Stimulated activated CD8-positive, alpha-beta memory T cell treated with anti-CD3 and anti-CD28 coated beads, Interleukin-12 subunit alpha, Interleukin-12 subunit beta, amount 100 ng/mL, for 24 hours (primary cell): Measurements from ENCODE around the gene FBN1.

ENCODE experiments used
- DNase-seq: peaks from one replicate; pipeline ENCODE4 v3.0.0-alpha.2; 2020; ENCODE audit errors: extremely low read depth

Gene FBN1

GRCh38 chr15:48470096-48470495 is 175.4 kb downstream of the FBN1 start:
- DNase-seq, result no peak

- no peak for DNase-seq
Measured at GRCh38 chr15:48469681-48470080, 175.8 kb downstream of the FBN1 start.

- DNase-seq, result no peak
Measured at GRCh38 chr15:48469271-48469670, 176.2 kb downstream of the FBN1 start.

- DNase-seq, result no peak
Measured at GRCh38 chr15:48467801-48468200, 177.7 kb downstream of the FBN1 start.

DNA sequence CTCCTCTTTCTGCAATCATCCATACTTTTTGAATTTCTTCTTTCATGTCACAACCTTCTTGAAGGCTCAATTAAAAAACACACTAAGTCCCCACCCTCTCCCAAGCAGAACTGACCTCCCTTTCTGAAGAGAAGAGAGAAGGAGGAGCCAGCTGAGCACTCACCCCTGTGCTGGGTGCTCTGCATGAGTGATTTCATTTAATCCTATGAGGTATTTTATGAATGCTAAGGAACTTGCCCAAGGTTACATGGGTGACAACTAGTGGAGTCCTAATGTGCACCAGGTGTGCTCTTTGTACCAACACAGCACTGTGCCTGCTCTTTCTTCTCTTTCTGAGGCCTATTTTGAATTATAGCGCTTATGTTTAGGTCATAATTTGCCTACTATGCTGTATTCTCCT is 178.7 kb downstream of the FBN1 start:
- no peak for DNase-seq

- no peak for DNase-seq
Measured at GRCh38 chr15:48466079-48466478, 179.4 kb downstream of the FBN1 start.

DNA sequence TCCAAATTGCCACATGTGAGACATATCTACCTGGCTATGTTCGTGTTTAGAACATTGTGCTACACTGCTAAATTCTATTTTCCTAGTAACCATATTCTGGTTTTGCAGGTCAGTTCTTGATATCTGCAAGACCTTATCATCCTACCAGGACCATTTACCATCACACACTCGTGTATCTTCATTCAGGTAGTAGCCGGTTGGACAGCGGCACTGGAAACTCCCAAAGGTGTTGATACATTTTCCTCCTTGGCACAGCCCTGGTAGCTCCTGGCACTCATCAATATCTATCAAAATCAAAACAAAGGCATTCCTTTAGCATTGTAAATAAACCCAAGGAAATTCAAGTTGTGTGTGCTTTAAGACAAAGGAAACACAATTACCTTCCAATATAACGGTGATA is 180.1 kb downstream of the FBN1 start:
- DNase-seq, result no peak

DNA sequence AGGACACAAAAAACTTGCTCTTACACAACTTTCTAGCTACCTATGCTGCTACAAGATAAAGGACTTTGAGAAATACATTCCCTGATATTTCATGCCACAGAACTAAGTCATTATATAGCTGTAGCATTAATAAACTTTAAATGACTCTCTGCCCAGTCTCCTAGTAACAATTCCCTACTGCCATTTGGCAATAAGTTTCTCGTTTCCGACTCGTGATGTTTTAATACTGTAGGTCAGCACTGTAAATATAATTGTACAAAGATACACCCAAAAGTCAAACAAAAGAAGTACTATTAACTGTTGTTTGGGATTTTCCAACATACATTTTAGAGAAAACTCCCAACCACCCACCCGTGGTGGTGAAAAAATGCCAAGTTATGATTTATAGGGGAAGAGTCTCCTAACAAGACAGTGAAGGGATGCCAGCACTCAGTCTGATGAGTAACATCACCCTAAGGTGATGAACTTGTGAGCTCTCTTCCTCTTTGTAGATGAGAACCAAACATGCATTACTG is 182.1 kb downstream of the FBN1 start:
- DNase-seq, result no peak

- no peak for DNase-seq
Measured at GRCh38 chr15:48462688-48463087, 182.8 kb downstream of the FBN1 start.

DNA sequence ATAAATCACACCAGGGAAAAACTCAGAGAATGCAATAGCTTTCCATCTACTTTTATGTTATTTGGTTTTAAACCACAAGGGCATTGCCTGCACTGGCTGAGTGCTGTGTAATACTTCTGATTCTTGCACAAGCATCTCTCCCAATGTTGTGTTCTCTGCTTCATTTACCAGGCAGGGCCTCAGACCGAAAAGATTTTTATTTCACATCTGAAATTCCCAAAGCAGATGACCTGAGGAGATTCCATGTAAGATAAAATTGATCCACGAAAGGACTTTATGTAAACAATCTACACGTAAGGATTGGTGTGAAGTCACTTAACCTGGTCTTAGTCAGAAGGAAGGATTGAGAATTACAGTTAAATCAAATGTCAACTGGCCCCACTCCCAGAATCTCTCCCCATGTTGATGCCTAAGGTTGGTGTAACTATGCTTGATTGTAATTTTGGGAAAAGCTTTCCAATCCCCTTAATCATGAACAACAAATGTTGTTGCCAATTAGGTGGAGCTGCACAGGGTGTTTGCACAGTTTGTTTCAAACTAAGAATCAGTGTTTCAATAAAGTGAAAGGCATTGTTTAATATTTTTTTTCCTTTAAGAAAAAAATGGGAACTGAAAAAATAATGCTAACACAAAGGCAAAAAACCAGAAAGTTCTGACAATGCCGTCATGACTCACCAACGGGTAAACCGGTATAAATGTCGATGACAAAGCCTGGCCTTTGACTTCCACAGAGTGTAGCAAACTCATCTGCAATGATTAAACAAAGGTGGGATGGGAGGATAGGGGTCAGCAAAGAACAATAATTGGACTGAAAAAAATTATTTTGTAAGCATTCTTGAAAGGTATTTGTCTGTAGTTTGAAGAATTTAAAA is 185.7 kb downstream of the FBN1 start:
- DNase-seq, result no peak

DNA sequence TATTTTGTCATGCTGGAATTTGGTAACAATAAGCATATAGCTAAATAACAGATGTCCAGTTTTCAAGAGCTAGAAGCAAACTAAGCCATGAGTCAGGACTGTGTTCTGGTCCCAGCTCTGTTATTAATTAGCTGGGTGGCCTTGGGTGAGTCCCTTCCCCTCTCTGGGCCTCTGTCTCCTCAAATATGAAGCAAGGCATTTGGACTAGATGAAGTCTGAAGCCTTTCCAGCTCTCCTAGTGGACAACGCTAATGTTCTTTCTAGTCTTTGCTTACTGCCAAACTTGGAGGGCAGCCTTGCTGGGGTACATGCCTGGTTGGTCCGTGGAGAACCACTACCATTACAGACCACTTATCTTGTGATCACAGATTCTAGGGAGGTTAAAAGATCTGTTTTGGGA is 186.6 kb downstream of the FBN1 start:
- DNase-seq, result no peak

- no peak for DNase-seq
Measured at GRCh38 chr15:48456134-48456533, 189.4 kb downstream of the FBN1 start.

DNA sequence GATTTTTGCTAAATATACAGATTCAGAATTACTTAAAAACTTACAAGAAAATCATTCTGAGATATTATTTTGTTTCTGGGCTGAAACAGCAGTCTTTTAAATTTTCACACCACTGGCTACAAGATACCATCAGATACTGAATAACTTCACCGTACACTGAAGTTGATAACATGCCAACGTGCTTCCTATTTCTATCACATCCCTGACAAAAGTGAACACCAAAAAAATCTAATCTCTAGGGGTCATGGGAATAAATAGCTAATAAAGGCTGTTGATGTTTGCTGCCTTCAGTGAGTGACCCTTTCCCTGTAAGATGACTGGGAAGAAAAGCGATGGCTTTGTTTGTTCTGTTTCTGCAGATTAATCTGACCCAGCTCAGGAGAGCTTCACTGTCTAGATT is 193.8 kb downstream of the FBN1 start:
- DNase-seq, result no peak

GRCh38 chr15:48451241-48451640 is 194.3 kb downstream of the FBN1 start:
- DNase-seq, result no peak

GRCh38 chr15:48449734-48450133 is 195.8 kb downstream of the FBN1 start:
- DNase-seq, result no peak

DNA sequence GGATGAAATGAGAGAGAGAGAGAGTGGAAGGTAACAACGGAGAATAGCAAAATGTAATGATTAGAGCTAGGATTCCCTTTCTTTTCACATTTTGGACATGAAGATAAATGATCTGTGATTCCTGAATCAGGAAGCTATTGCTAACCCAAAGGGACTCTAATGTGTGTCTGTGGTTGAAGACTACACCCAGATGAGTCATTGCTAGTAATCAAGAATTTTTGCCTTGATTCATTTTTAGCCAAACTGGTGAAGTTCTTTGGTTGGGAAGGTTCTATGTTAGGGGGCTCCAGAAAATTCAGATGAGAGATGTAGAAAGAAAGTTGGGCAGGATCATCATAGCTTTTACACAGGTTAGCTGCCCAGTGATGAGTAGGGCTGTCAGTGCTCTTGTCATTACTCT is 197.9 kb downstream of the FBN1 start:
- DNase-seq, result no peak

DNA sequence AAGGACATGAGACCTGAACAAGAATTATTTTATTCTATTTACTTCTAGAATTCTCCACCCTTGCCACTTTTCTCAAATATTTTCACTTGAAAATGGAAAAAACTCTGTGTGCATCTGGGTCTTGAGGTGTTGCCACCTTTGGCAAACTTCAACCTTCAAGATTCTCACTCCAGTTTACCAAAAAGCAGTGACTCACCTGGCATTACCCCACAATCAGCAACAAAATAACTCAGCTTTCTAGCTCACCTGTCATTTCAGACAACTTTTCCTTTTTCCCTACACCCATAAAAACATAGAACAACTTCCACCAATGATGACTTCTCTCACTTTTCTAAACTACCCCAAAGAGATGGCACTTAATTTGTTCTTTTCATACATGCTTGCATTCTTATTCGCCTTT is 198.5 kb downstream of the FBN1 start:
- DNase-seq, result no peak

DNA sequence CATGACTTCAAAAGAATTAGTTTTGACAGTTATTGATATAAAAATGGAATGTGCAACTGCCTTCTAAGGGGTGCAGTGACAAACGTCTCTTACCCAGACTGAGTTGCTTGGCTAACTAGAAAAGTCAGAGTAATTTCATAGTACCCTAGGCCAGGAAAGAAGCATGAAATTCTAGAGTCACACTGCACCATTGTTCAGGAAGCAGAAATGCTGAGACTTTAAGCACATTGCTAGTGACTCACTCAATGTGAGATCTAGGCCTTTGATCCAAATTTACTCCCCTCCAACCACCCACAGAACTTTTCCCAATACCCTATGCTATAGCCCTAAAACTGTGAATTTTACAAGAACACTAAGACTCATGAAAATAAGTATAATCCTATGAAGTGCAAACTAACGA is 203.5 kb downstream of the FBN1 start:
- no peak for DNase-seq

- no peak for DNase-seq
Measured at GRCh38 chr15:48440084-48440483, 205.4 kb downstream of the FBN1 start.

DNA sequence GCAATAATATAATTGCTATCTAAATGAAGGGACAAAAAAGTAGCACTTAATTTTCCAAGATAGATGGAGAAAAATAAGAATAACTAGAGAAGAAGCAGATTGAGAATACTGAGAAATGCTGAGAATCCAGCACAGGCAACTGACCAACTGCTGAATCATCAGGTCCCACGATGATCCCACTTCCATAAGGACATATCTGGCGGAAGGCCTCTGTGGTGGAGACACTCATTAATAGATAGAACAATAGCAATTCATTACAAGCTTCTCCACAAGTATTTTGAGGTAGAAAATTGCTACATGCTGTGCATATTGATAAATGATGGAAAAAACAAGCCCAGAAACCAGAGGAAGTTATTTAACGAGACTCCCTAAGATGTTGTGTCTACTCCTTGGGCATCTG is 208.3 kb downstream of the FBN1 start:
- no peak for DNase-seq

- no peak for DNase-seq
Measured at GRCh38 chr15:48435321-48435720, 210.2 kb downstream of the FBN1 start.

DNA sequence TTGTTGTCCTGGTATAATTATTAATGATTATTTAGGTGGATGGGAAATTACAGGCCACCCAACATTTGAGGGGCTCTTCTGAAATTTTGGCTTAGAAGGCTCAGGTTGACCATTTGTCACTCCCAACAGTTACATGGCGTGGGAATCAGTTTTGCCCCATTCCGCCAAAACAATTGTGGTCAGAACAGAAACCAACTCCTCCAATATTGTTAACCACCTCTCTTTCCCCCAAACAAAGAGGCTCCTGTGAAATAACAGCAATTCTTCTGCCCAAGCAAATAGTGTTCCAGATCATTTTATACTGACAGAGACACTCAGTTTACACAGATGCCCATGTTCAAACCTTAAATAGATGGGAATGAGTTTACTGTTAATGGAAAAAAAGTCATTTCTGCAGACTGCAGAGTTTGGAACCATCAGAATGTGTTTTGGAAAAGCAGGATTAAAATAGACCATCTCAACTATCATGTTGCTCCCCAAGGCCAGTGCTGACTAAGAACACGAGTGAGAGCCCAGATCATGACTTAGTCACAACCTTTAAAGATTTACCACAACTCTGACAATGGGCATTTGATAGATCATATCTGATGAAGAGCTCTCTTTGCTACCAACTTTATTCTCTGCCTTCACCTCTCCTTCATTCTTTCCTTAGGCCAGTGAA is 212.2 kb downstream of the FBN1 start:
- no peak for DNase-seq

GRCh38 chr15:48432688-48433087 is 212.8 kb downstream of the FBN1 start:
- no peak for DNase-seq
